RWPE2 (cell line): ENCODE measurements around the gene DESI2.

Experiments
- ATAC-seq: fragments of 200-7000 bp; cut with Tn5 transposase; 3 replicates; pipeline ENCODE4 v1.9.1; 2021; ENCODE audit warnings: low read depth
- DNase-seq: peaks from one replicate; pipeline ENCODE4 v3.0.0-alpha.2; 2020; ENCODE audit warnings: low spot score
- H3K27ac ChIP-seq: fragments of 450-650 bp; 2 replicates; pipeline ENCODE4 v1.5.1; 2017; ENCODE audit warnings: mild to moderate bottlenecking; ENCODE audit not compliant: poor library complexity, severe bottlenecking
- H3K27me3 ChIP-seq: fragments of 250-450 bp; sonication (Bioruptor Pico); 2 replicates; pipeline ENCODE4 v1.5.1; 2021; ENCODE audit warnings: mild to moderate bottlenecking, moderate library complexity; ENCODE audit not compliant: insufficient read depth, poor library complexity, severe bottlenecking
- H3K36me3 ChIP-seq: fragments of 250-450 bp; sonication (Bioruptor Pico); 2 replicates; pipeline ENCODE4 v1.5.1; 2020; ENCODE audit warnings: low read depth, mild to moderate bottlenecking, moderate library complexity
- H3K4me1 ChIP-seq: fragments of 250-450 bp; sonication (Bioruptor Pico); 2 replicates; pipeline ENCODE4 v1.5.1; 2021; ENCODE audit warnings: mild to moderate bottlenecking, moderate library complexity; ENCODE audit not compliant: insufficient read depth, poor library complexity, severe bottlenecking
- H3K4me3 ChIP-seq: fragments of 250-450 bp; sonication (Bioruptor Pico); 2 replicates; pipeline ENCODE4 v1.5.1; 2021; ENCODE audit warnings: mild to moderate bottlenecking, moderate library complexity; ENCODE audit not compliant: severe bottlenecking
- H3K9me3 ChIP-seq: fragments of 250-450 bp; sonication (Bioruptor Pico); 2 replicates; pipeline ENCODE4 v1.5.1; 2021; ENCODE audit warnings: mild to moderate bottlenecking, moderate library complexity; ENCODE audit not compliant: severe bottlenecking
- TF ChIP-seq, protein P1 (sequence below): fragments of 450-650 bp; IDR thresholded peaks from one replicate; pipeline ENCODE4 v1.5.1; 2017; ENCODE audit warnings: mild to moderate bottlenecking, moderate library complexity; ENCODE audit not compliant: poor library complexity, severe bottlenecking

DESI2 gene

DNA sequence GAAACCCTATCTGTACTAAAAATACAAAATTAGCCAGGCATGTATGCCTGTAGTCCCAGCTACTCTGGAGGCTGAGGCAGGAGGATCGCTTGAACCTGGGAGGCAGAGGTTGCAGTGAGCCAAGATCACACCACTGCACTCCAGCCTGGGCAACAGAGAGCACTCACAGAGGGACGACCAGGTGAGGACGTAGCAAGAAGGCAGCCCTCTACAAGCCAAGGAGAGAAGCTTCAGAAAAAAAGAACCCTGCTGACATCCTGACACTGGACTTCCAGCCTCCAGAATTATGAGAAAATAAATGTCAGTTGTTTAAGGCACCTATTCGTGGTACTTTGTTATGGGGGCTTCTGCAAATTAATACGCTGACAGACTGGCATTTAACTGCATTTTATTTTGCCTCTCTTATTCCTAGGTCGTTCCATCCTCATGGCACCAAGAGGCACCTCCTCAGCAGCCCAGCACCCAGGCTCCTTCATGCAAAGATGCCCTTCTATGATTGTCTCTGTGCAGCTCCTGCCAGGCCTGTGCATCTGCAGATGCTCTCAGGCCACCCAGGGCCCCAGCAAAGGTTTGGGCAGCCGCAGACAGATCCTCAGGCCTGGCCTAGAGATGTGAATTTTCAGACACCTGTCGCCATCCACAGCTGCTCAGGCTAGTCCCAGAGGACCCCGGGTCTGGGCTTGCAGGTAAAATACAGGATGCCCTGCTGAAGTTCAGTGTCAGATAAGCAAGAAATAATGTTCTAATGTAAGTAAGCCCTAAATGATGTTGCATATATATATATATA, 96.5 kb downstream of the DESI2 start:
- no peak for DNase-seq
- TF ChIP-seq, protein P1, sequence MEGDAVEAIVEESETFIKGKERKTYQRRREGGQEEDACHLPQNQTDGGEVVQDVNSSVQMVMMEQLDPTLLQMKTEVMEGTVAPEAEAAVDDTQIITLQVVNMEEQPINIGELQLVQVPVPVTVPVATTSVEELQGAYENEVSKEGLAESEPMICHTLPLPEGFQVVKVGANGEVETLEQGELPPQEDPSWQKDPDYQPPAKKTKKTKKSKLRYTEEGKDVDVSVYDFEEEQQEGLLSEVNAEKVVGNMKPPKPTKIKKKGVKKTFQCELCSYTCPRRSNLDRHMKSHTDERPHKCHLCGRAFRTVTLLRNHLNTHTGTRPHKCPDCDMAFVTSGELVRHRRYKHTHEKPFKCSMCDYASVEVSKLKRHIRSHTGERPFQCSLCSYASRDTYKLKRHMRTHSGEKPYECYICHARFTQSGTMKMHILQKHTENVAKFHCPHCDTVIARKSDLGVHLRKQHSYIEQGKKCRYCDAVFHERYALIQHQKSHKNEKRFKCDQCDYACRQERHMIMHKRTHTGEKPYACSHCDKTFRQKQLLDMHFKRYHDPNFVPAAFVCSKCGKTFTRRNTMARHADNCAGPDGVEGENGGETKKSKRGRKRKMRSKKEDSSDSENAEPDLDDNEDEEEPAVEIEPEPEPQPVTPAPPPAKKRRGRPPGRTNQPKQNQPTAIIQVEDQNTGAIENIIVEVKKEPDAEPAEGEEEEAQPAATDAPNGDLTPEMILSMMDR: no peak
- H3K27ac ChIP-seq: no peak overlapping the region
- no peak for ATAC-seq
- H3K4me1 ChIP-seq: no peaks in the 10 kb centered on the region
- no peak overlapping the region for H3K4me3 ChIP-seq
- H3K9me3 ChIP-seq: no peaks in the 10 kb centered on the region
- no peaks in the 10 kb centered on the region for H3K27me3 ChIP-seq
- no peaks in the 10 kb centered on the region for H3K36me3 ChIP-seq

DNA sequence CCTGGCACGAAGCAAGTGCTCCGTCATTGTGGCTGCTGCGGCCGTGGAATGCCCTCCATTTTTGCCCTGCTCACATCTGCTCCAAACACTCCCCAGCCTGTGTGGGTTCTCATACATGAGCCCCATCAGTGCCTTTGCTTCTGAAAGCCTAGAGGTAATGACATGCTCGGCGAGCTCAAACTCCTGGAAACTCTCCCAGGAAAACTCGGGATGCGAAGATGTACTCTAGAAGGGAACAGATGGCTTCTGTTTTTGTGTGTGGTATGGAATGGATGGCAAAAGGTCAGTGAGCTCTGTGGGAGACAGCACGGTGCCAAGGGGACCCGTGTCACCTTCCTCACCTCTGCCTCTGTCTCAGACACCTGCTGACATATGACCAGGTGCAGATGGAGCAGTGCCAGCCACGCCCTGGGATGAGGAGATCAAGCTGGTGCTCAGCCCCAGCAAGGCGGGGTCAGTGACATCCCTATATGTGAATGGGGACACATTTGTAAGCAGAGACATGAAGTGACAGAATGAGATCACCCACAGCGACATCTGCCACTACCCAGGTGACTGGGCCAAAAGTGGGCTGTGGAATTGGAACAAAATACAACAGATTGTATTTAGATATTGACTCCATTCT, 98.5 kb downstream of the DESI2 start:
- no peak overlapping the region for H3K4me3 ChIP-seq
- no peaks in the 10 kb centered on the region for H3K36me3 ChIP-seq
- ATAC-seq (no peak), DNase-seq (no peak)
- no peak overlapping the region for H3K27ac ChIP-seq
- TF ChIP-seq, protein P1: no peak
- no peaks in the 10 kb centered on the region for H3K9me3 ChIP-seq
- no peaks in the 10 kb centered on the region for H3K4me1 ChIP-seq
- H3K27me3 ChIP-seq: no peaks in the 10 kb centered on the region

DNA sequence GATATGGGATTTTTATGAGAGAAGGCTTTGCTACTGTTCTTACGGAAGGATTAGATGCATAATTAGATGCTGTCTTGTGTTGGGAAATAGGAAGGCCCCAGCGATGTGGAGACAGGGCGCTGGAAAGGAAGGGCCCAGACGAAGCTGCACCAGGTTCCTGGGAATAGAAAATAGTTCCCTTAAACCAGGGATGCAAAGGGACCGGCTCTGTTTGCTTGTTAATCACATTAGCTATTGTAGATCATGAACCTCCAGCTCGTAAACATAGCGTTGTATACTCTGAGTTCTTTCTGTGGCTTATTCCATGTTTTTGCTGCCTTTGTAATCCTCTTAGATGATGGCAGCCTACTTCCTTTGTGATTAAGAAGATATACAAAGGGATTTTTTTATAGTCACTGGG, 102.7 kb downstream of the DESI2 start:
- H3K4me1 ChIP-seq: no peaks in the 10 kb centered on the region
- TF ChIP-seq, protein P1: no peak
- H3K27me3 ChIP-seq: no peaks in the 10 kb centered on the region
- H3K36me3 ChIP-seq: no peaks in the 10 kb centered on the region
- ATAC-seq (no peak), DNase-seq (no peak)
- no peak overlapping the region for H3K4me3 ChIP-seq
- H3K9me3 ChIP-seq: no peaks in the 10 kb centered on the region
- H3K27ac ChIP-seq: no peak overlapping the region

GRCh38 chr1:244757091-244757939, 104.4 kb downstream of the DESI2 start:
- H3K4me1 ChIP-seq: no peaks in the 10 kb centered on the region
- DNase-seq (no peak), ATAC-seq (no peak)
- H3K36me3 ChIP-seq: no peaks in the 10 kb centered on the region
- no peaks in the 10 kb centered on the region for H3K27me3 ChIP-seq
- H3K4me3 ChIP-seq: no peak overlapping the region
- H3K27ac ChIP-seq: no peak overlapping the region
- TF ChIP-seq, protein P1: no peak
- no peaks in the 10 kb centered on the region for H3K9me3 ChIP-seq
